ENCODE results near the gene SRGN. TPM values are rescaled to one million over a fixed set of nuclear protein-coding genes. Genes with fewer than 3 reads are reported as not detected.

SRGN gene
- total RNA-seq, 1 donor from 2014 or later: 232 TPM

DNA sequence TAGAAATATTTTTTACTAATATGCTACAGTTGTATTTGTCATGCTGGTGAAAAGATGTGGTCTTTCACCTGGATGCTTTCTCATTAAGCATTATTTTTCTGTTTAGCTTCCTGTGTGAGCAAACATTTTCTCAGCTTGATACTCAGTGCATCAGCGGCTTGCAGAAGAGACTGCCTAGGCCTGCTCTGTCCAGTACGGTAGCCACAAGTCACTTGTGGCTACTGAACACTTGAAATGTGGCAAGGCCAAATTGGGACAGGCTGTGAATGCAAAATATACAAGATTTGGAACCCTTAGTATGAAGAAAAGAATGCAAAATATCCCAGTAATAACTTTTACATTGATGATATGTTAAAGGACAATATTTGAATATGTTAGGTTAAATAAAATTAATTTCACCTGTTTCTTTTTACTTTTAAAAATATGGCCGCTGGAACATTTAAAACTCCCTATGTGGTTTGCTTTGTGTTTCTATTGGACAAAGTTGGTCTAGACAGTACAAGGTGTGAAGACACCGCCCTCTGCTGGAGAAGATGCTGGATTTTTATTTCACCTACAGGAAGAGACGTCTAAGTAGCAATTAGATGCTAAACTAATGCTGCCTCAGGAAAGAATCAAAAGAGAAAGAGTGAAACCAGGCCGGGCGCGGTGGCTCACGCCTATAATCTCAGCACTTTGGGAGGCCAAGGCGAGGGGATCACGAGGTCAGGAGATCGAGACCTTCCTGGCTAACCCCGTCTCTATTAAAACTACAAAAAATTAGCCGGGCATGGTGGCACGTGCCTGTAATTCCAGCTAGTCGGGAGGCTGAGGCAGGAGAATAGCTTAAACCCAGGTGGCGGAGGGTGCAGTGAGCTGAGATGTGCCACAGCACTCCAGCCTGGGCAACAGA lies 5.3 kb downstream of the SRGN start:
- DNase-seq: peak; percentile 58
- Histone ChIP-seq H3K27me3 (ENCODE audit: low read depth) (no peaks in the 10 kb centered on the region), H3K4me3 (peak overlapping the region; percentile 2), H3K4me1 (peaks cover 49% of the 10 kb centered on the region), H3K9me3 (no peaks in the 10 kb centered on the region), H3K36me3 (peaks cover 8% of the 10 kb centered on the region), H3K27ac (no peak overlapping the region)
- ATAC-seq: peak; percentile 80 to 87
- TF ChIP-seq, protein P1, sequence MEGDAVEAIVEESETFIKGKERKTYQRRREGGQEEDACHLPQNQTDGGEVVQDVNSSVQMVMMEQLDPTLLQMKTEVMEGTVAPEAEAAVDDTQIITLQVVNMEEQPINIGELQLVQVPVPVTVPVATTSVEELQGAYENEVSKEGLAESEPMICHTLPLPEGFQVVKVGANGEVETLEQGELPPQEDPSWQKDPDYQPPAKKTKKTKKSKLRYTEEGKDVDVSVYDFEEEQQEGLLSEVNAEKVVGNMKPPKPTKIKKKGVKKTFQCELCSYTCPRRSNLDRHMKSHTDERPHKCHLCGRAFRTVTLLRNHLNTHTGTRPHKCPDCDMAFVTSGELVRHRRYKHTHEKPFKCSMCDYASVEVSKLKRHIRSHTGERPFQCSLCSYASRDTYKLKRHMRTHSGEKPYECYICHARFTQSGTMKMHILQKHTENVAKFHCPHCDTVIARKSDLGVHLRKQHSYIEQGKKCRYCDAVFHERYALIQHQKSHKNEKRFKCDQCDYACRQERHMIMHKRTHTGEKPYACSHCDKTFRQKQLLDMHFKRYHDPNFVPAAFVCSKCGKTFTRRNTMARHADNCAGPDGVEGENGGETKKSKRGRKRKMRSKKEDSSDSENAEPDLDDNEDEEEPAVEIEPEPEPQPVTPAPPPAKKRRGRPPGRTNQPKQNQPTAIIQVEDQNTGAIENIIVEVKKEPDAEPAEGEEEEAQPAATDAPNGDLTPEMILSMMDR (IDR thresholded peaks at IDR 0.05): peak; percentile 77
- intact Hi-C loops (cut with DNase I): loop anchor here (10.0 kb wide), 1 partner anchor 88 kb away; no protein-coding TSS in a partner anchor

DNA sequence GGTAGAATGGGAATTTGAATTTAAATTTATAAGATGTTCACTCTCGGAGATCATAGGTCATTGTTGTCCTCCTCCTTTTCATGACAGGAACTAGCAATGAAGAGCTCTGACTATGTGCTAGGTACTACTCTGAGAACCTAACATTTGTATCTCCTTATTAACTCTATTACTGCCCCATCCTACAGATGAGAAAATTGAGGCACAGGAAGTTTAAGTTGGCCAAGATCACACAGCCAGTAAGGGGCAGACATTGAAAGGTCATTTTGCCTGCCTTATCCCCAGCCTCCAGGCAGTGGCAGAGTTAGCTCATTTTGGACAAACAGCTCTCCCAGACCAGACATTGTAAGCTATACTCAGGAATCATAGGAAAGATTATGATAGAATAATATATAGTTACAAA lies 6.0 kb downstream of the SRGN start:
- H3K27me3 ChIP-seq (ENCODE audit: low read depth): no peaks in the 10 kb centered on the region
- intact Hi-C loops (cut with DNase I): loop anchor here (10.0 kb wide), 1 partner anchor 89 kb away; no protein-coding TSS in a partner anchor
- no peak for ATAC-seq
- peaks cover 49% of the 10 kb centered on the region for H3K4me1 ChIP-seq
- peaks cover 16% of the 10 kb centered on the region for H3K36me3 ChIP-seq
- H3K9me3 ChIP-seq: no peaks in the 10 kb centered on the region
- no peak for DNase-seq
- H3K27ac ChIP-seq: no peak overlapping the region
- TF ChIP-seq, protein P1 (IDR thresholded peaks at IDR 0.05): no peak
- H3K4me3 ChIP-seq: no peak overlapping the region

DNA sequence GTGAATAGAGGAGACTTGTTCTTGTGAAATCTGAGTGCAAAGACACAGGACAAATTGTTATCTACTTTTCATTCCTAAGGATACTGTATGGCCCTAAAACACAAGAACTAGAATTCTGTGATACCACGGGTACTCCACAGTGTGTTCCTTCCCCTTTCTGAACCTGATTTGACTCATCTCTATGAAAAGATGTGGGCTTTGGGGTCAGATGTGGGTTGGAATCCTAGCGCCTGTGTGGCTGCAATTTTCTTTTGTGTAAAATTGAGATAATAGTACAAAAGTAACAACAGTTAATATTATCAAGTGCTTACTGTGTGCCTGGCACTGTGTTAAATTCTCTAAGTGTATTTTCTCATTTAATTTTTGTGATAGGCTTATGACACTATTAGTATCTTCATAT lies 8.1 kb downstream of the SRGN start:
- Histone ChIP-seq H3K27ac (no peak overlapping the region), H3K9me3 (no peaks in the 10 kb centered on the region), H3K4me1 (peaks cover 51% of the 10 kb centered on the region), H3K36me3 (peaks cover 30% of the 10 kb centered on the region), H3K27me3 (ENCODE audit: low read depth) (no peaks in the 10 kb centered on the region), H3K4me3 (no peak overlapping the region)
- ATAC-seq (no peak), DNase-seq (no peak)
- intact Hi-C loops (cut with DNase I): loop anchor here (10.0 kb wide), 1 partner anchor 91 kb away; no protein-coding TSS in a partner anchor
- TF ChIP-seq, protein P1 (IDR thresholded peaks at IDR 0.05): no peak

DNA sequence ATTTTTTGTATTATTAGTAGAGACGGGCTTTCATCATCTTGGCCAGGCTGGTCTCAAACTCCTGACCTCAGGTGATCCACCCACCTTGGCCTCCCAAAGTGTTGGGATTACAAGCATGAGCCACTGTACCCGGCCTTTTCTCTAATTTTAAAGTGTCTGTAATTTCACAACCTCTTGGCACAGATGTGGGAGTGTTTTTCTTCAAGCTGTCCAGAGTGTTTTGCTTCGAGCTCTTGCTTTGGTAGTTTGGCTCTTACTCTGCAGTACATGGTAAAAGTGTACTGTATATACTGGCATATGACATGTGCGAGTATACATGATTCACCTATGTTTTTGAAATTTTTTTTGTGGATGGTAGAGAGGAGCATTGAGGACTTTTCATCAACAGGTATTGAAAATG lies 9.8 kb downstream of the SRGN start:
- H3K27me3 ChIP-seq (ENCODE audit: low read depth): no peaks in the 10 kb centered on the region
- intact Hi-C loops (cut with DNase I): loop anchor here (10.0 kb wide), 1 partner anchor 93 kb away; no protein-coding TSS in a partner anchor
- peaks cover 51% of the 10 kb centered on the region for H3K4me1 ChIP-seq
- H3K9me3 ChIP-seq: no peaks in the 10 kb centered on the region
- no peak overlapping the region for H3K4me3 ChIP-seq
- TF ChIP-seq, protein P1 (IDR thresholded peaks at IDR 0.05): no peak
- no peak for DNase-seq
- no peak for ATAC-seq
- H3K27ac ChIP-seq: no peak overlapping the region
- peaks cover 41% of the 10 kb centered on the region for H3K36me3 ChIP-seq

DNA sequence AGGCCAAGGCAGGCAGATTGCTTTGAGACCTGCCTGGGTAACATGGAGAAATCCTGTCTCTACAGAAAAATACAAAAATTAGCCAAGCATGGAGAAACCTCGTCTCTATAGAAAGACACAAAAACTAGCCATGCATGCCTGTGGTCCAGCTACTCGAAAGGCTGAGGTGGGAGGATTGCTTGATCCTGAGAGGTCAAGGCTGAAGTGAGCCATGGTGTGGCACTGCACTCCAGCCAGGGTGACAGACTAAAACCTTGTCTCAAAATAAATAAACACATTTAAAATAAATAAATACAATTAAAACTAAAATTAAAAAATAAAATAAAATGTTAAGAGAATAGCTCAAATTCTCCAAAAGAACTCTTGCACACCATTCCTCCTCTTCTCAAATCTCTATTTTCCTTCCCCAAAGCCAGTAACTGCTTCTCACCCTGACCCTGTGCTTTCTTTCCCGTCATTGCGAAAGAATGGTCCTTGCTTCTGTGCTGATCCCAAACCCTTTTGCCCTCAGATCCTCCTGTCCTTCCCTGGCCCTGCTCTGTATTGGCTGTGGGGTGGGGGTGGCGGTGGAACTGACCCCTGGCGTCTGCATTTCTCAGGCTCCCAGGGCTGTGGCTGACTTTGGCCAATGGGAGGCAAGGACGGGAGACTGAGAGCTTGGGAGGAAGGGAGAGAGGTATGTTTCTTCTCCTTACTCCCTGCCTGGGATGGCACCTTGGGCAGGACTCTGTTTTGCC lies 12.4 kb downstream of the SRGN start:
- Histone ChIP-seq H3K36me3 (peaks cover 56% of the 10 kb centered on the region), H3K4me3 (no peak overlapping the region), H3K27ac (no peak overlapping the region), H3K9me3 (no peaks in the 10 kb centered on the region), H3K27me3 (ENCODE audit: low read depth) (no peaks in the 10 kb centered on the region), H3K4me1 (peaks cover 39% of the 10 kb centered on the region)
- TF ChIP-seq, protein P1 (IDR thresholded peaks at IDR 0.05): no peak
- DNase-seq (no peak), ATAC-seq (no peak)
- intact Hi-C loops (cut with DNase I): no loop called here

Measured in lower lobe of right lung (tissue), 2 donors.